Adrenal gland (tissue), 12 donors: ENCODE data around the gene FNBP1. TPM values are rescaled to one million over a fixed set of nuclear protein-coding genes. Genes with fewer than 3 reads are reported as not detected.
A peak's percentile ranks its signal among the peaks of the same experiment; 100 is the strongest.

Experiments
- DNase-seq, 7 donors: peaks; one replicate each; pipeline ENCODE4 v3.0.0-alpha.2; 2019 to 2020
- H3K27ac ChIP-seq, 5 donors: fragments of 200-600 bp; sonication (generic) in 4 of 5; 1 replicate in 3 of 5; 2 replicates in 2 of 5; pipeline versions ENCODE4 v1.5.1 to v1.8.0; 2016 to 2020; ENCODE audit warnings: mild to moderate bottlenecking in 1 of 5
- H3K27me3 ChIP-seq: fragments of 200-600 bp; 2 replicates; pipeline ENCODE4 v1.8.0; 2021
- H3K36me3 ChIP-seq, 2 donors: fragments of 200-600 bp; replicated peaks in 1 of 2; 1 replicate in 1 of 2; 2 replicates in 1 of 2; pipeline versions ENCODE4 v1.5.1 to v1.8.0; 2018 to 2022
- H3K4me1 ChIP-seq, 2 donors: fragments of 200-600 bp; replicated peaks in 1 of 2; 1 replicate in 1 of 2; 2 replicates in 1 of 2; pipeline versions ENCODE4 v1.5.1 to v1.8.0; 2018 to 2021
- H3K4me3 ChIP-seq, 4 donors: fragments of 200-600 bp; sonication (generic) in 3 of 4; one replicate each; pipeline ENCODE4 v1.5.1; 2016 to 2018
- H3K9me3 ChIP-seq, 3 donors: fragments of 200-600 bp; sonication (generic) in 1 of 3; replicated peaks in 1 of 3; 1 replicate in 2 of 3; 2 replicates in 1 of 3; pipeline versions ENCODE4 v1.5.1 to v1.8.0; 2016 to 2021
- POLR2A ChIP-seq, 2 donors: fragments of 450-650 bp; IDR thresholded peaks; one replicate each; pipeline ENCODE4 v1.6.1; 2017; ENCODE audit warnings: antibody characterized with exemption in 2 of 2, mild to moderate bottlenecking in 2 of 2, moderate library complexity in 1 of 2
- WGBS, 4 donors: extraction: QIAGEN DNeasy Blood & Tissue Kit in 2 of 4; methylation state at CpG; one replicate each; pipeline versions ENCODE4 v1.1.5 to v1.1.7; 2013 to 2017; 5-methylcytosine and 5-hydroxymethylcytosine counted together
- intact Hi-C, 2 donors: fragments of 100-400 bp; cut with DNase I; formaldehyde crosslinking; loops; one replicate each; pipeline versions ENCODE4 v1.14.1 to v1.15.0; 2022 to 2023
- polyA plus RNA-seq, 3 donors: library from polyadenylated mRNA; stranded (reverse); fragments of 200-250 nt in 2 of 3; fragments of 350-450 nt in 1 of 3; fragmentation: Illumina TruSeq in 1 of 3; extraction: RNeasy Lipid Tissue Mini Kit (QIAGEN cat#74804) in 1 of 3; gene quantifications; one replicate each; pipeline ENCODE4 v1.2.3, GENCODE V29; 2013 to 2014
- total RNA-seq, 9 donors: library from RNA; depleted of rRNA in 4 of 9; stranded (reverse); fragments of >200 nt in 4 of 9; fragments of 120-200 nt in 1 of 9; fragmentation: NEBNext Ultra II Directional in 1 of 9; extraction: Animal tissue kit (Norgen Biotek cat#: 25700) in 1 of 9; gene quantifications; one replicate each; pipeline versions ENCODE4 v1.1.0 to v1.2.4, GENCODE V29; 2013 to 2023
- TF ChIP-seq, protein P1 (sequence below), 6 experiments: fragments of 450-650 bp in 4 of 6; fragments of 200-600 bp in 2 of 6; sonication (generic) in 1 of 6; IDR thresholded peaks; 1 replicate in 5 of 6; 2 replicates in 1 of 6; pipeline versions ENCODE4 v1.5.1 to v1.8.0; 2016 to 2021; ENCODE audit warnings: antibody characterized with exemption in 6 of 6, mild to moderate bottlenecking in 2 of 6, moderate library complexity in 1 of 6
- donor health status: healthy with polysubstance abuse.
- donor health status: Bipolar disorder and iron deficiency.
- donor health status: DM: yes; HTN: yes; CAD: no.
- donor health status: DM: no; HTN: no; CAD: no.
- donor health status: DM: no; HTN: no; CAD: no.
- donor health status: DM: yes; HTN: yes; CAD: no.

Gene FNBP1
- total and polyA plus RNA-seq, 12 donors, result 15.3 to 40.4 (median 24.0) TPM

DNA sequence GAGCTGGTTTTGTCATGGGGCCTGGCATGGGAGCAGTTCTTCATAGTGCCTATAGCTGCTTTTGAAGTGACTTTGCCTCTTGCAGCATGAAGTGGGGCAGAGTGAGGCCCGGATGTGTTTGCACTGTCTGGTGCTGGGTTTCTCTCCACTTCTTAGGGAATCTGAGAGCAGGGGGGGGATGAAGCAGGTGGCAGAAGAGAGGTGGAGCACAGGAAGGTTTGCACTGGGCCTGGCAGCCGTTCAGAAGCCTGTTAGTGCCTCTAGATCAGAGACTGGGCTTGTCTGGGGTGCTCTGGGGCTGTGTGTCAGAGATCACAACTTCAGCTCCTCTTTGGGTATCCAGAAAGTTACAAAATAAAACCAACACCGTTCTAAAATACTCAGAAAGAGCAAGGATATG, 189.4 kb downstream of the FNBP1 start:
- Histone ChIP-seq H3K4me3 (no peak overlapping the region), H3K9me3 (no peaks in the 10 kb centered on the region), H3K27me3 (no peaks in the 10 kb centered on the region), H3K4me1 (peaks cover 12 to 31% of the 10 kb centered on the region in 2 donors), H3K27ac (no peak overlapping the region), H3K36me3 (peaks cover 0 to 62% of the 10 kb centered on the region in 2 donors)
- WGBS, 4 donors, result 46 to 51% (median 50%) methylated on average over 3 of the region's 3 CpGs
- intact Hi-C loops, result no loop called here
- DNase-seq, result no peak
- TF ChIP-seq POLR2A (IDR thresholded peaks at IDR 0.05), result no peak
- TF ChIP-seq, protein P1, sequence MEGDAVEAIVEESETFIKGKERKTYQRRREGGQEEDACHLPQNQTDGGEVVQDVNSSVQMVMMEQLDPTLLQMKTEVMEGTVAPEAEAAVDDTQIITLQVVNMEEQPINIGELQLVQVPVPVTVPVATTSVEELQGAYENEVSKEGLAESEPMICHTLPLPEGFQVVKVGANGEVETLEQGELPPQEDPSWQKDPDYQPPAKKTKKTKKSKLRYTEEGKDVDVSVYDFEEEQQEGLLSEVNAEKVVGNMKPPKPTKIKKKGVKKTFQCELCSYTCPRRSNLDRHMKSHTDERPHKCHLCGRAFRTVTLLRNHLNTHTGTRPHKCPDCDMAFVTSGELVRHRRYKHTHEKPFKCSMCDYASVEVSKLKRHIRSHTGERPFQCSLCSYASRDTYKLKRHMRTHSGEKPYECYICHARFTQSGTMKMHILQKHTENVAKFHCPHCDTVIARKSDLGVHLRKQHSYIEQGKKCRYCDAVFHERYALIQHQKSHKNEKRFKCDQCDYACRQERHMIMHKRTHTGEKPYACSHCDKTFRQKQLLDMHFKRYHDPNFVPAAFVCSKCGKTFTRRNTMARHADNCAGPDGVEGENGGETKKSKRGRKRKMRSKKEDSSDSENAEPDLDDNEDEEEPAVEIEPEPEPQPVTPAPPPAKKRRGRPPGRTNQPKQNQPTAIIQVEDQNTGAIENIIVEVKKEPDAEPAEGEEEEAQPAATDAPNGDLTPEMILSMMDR (IDR thresholded peaks at IDR 0.05), result no peak

DNA sequence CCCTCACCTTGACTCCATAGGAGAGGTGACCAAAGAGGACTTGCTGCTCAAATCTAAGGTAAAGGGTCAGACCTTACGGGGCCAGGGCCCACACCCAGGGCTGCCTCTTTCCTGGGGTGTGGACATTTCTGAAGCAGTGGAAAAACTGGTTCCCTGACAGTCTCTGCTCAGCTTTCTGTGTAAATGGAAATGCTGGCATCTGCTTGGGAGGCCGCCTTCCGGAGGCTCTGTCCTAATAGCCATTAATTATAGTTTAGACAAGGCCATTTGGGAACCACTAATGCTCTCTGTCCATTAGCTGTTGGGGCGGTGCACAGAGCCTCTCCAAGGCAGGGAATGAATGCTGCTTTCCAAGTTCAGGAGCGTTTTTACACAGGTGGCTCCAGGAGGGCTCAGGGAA, 190.4 kb downstream of the FNBP1 start:
- DNase-seq, result peak in 6 of 7 donors; percentile 40 to 84 (median 62)
- H3K27ac ChIP-seq, result peak overlapping the region in 4 of 5 donors; percentile 22 to 70 (median 50)
- peaks cover 0 to 52% of the 10 kb centered on the region in 2 donors for H3K36me3 ChIP-seq
- TF ChIP-seq, protein P1 (IDR thresholded peaks at IDR 0.05), result no peak
- TF ChIP-seq POLR2A (IDR thresholded peaks at IDR 0.05), result no peak
- no peak overlapping the region for H3K4me3 ChIP-seq
- 33 to 57% (median 37%) methylated on average over 3 to 5 of the region's 5 CpGs for WGBS, 4 donors
- intact Hi-C loops, result no loop called here
- peaks cover 12 to 31% of the 10 kb centered on the region in 2 donors for H3K4me1 ChIP-seq
- no peaks in the 10 kb centered on the region for H3K9me3 ChIP-seq
- H3K27me3 ChIP-seq, result no peaks in the 10 kb centered on the region

DNA sequence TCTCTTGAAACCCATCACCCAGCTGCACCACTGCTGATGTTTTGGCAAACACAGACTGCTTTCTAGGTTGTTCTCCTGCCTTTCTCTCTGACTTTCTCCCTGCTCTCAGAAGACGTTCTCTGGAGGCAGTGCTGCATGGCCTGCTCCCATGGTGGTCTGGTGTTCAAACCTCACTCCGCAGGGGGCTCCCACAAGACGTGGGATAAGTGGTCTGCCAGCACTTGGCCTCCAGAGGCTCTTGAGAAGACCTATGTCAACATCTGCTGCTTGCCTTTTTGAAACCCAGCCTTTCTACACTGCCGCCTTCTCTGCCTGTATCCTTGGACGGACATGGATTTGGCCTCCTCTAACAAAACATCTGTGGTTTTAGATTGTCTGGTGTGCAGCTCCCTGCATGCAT, 191.2 kb downstream of the FNBP1 start:
- intact Hi-C loops, result no loop called here
- TF ChIP-seq, protein P1 (IDR thresholded peaks at IDR 0.05), result no peak
- no peak for TF ChIP-seq POLR2A (IDR thresholded peaks at IDR 0.05)
- Histone ChIP-seq H3K4me3 (no peak overlapping the region), H3K27ac (peak overlapping the region in 3 of 5 donors; percentile 22 to 70 (median 54)), H3K9me3 (no peaks in the 10 kb centered on the region), H3K27me3 (no peaks in the 10 kb centered on the region), H3K4me1 (peaks cover 12 to 31% of the 10 kb centered on the region in 2 donors), H3K36me3 (peaks cover 0 to 47% of the 10 kb centered on the region in 2 donors)
- DNase-seq, result no peak
- WGBS, 4 donors, result 65 to 81% (median 76%) methylated on average over 5 of the region's 5 CpGs

DNA sequence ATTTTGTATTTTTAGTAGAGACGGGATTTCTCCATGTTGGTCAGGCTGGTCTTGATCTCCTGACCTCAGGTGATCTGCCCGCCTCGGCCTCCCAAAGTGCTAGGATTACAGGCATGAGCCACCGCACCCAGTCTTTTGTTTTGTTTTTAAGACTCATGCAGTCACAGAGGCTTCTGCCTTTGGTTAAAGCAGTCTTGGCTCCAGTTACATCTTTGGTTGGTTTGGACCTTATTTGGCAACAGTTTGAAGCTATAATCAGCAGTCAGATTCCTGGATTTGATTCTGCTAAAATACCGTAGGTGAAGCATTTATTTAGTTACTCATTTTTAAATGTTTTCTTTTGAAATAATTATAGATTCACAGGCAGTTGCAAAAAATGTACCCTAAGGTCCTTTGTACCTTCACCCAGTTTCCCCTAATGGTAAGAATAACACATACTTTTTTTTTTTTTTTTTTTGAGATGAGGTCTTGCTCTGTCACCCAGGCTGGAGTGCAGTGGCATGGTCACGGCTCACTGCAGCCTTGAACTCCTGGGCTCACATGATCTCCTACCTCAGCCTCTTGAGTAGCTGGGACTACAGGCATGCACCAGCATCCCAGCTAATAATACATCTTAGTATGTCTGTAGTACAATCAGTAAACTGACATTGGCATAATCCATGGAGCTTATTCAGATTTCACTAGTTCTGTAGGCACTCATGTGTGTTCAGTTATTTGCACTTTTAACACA, 192.0 kb downstream of the FNBP1 start:
- H3K36me3 ChIP-seq, result peaks cover 0 to 40% of the 10 kb centered on the region in 2 donors
- H3K27ac ChIP-seq, result peak overlapping the region in 3 of 5 donors; percentile 28 to 70 (median 54)
- TF ChIP-seq, protein P1 (IDR thresholded peaks at IDR 0.05), result no peak
- TF ChIP-seq POLR2A (IDR thresholded peaks at IDR 0.05), result no peak
- no peaks in the 10 kb centered on the region for H3K9me3 ChIP-seq
- intact Hi-C loops, result no loop called here
- 66 to 81% (median 78%) methylated on average over 6 of the region's 6 CpGs for WGBS, 4 donors
- H3K4me3 ChIP-seq, result no peak overlapping the region
- no peaks in the 10 kb centered on the region for H3K27me3 ChIP-seq
- peaks cover 12 to 31% of the 10 kb centered on the region in 2 donors for H3K4me1 ChIP-seq
- DNase-seq, result peak in 2 of 7 donors; percentile 46 to 50
